GM19467 (cell line): ENCODE results near the gene FAM171A2.
"Not testable (repeated sequence)": the region's sequence is repeated elsewhere in the genome, so short reads cannot be mapped to it uniquely, and the experiment has no call there.

Experiments
- ATAC-seq: cut with Tn5 transposase; IDR thresholded peaks from one replicate; pipeline ENCODE4 v1.9.1; 2021; ENCODE audit warnings: mild to moderate bottlenecking, moderate library complexity; ENCODE audit not compliant: unreplicated experiment

Gene FAM171A2

DNA sequence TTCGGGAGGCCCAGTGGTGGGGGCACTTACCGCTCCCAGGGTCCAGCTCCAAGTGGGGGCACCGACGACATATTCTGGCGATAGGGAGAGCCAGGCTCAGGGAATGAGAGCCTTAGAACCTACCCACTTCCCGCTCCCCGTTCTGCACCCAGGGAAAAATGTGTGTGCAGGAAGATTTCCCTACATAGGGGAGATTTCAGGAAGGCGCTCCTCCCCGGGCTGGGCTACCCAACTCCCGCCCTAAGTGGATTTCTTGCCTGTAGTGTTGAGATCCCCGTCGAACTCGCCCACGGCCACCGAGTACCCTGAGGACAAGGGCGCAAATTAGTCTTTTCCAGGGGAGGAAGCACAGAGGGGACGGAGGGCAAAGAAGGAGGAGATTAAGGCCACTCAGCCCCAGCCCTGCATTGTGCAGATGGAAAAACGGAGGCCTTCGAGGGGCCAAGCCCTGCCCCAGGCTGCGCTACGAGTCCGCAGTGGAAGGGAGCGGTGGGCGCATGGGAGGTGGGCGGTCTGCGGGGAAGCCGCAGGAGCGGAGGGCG lies 20.7 kb upstream of the FAM171A2 start:
- ATAC-seq: no peak

DNA sequence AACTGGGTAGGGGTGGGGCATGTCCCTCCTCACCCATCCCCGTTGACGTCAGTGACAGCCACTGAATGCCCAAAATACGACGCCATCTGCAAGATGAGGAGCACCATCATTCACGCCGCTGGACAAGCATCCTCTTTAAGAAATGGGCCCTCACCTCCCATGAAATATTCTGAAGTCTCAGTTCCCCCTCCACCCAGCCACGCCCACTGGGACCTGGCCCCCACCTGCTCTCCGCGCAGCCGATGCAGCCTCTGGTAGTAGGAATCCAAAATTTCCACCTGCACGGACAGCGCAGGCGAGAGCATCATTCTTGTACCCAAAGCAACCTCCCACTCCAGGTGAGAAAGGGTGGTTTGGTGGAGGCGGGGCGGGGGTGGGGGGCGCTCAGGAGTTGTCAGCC lies 20.2 kb upstream of the FAM171A2 start:
- no peak for ATAC-seq

DNA sequence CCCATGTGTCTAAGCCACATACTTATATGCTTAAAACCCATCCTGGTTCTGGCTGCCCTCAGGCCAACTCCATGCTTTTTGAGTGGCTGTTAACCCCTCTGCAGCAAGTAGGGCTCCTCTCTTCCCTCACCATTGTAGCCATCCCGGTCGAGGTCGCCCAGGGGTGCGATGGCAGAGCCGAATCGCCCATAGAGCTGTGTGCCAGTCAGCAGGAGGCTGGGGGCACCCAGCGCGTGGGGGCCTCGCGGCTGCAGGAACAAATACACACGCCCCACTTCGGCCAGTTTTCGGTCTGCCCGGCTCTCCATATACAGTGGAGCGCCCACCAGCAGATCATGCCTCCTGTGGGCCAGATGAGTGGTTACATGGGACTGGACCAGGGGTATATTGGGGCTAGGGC lies 19.7 kb upstream of the FAM171A2 start:
- no peak for ATAC-seq

DNA sequence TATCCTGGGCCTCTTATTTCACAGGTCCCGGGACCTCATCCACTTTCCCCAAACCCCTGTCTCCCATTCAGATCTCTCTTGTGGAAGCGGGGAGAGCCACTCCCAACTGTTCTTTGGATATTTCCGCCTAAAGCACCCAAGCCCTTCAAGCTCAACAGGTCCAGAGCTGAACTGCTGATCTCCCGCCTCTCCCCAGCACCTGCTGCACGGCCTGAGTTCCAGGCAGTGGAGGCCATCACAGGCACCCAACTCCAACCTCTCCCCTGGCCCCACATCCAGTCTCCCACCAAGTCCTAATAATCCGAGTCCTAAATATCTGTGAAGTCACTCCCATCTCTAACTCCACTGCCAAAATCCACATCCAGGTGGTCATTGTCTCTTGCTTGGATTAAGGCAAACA lies 19.3 kb upstream of the FAM171A2 start:
- no peak for ATAC-seq

DNA sequence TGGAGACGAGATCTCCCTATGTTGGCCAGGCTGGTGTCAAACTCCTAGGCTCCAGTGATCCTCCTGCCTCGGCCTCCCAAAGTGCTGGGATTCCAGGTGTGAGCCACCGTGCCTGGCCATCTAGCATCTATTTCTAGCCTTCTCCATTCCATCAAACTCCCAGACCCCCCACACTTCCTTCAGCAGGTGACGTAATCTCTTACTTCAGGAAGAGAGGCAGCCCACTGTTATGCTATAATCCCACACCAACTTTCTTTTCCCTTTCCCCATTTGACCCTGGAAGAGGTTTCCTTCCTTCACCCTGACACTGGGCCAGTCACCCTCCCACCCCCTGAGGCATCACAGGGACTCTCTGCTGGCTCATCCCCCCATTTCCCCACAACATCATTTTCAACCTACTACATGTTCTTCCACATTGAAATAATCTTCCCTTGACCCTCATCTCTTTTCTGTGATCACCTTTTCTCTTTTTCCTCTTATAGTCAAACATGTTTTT lies 18.2 kb upstream of the FAM171A2 start:
- ATAC-seq: no peak

DNA sequence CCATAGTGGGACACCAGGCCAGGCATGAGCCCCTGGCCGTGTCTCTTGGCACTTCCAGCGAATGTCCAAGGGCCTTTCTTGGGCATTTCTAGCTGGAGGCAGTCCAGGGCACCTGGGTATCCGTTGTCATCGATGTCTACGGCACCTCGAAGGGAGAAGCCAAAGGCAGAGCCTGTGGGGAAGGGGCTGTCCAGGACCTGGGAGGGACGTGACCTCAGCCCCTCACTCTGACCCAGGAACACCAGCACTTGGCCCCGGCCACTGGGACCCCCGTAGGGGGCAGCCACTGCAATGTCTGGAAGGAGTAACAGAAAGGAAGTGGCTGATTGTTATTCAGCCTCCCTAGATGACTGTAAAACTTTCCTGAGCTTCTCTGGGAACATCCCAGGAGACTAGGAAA lies 17.1 kb upstream of the FAM171A2 start:
- ATAC-seq: no peak

DNA sequence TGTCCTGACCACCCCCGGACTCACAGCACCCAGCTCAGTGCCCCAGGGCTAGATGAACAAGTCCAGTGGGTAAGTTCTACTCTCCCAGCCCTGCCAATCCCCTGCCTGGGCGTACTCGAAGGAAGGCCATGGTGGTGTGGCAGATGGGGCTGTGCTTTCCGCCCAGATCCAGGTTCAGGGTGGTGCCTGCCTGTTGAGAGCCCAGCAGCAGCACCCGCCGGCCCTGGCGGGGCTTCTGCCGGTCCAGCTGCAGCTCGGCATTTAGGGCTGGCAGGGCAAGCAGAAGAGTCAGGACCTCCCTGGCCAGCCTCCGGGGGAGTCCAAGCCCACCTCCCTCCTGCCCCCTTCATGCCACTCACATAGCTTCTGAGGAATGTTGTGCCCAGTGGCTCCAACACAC lies 16.2 kb upstream of the FAM171A2 start:
- no peak for ATAC-seq

DNA sequence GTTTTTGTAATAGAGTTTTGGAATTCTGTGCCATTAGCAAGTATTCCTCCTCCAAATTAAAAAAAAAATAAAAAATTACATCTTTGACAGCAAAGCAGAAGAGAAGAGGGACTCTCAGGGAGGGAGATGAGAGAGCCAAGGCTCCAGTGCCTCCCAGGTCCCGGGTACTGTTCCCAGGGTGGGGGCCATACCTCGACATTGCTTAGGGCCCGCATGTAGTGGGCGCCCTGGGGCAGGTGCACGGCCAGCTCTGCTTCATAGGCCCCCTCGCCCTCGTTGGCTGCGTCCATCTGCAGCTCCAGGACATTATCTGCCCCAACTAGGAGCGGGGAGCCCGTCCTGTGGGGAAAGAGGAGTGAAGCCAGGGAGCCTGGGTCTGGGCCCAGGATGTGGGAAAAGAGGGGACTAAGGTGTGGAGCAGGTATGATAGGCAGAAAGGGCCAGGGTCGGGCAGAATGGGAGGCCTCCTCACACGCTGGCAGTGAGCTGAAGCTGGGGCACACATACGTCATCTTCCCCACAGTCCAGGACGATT lies 14.6 kb upstream of the FAM171A2 start:
- no peak for ATAC-seq

DNA sequence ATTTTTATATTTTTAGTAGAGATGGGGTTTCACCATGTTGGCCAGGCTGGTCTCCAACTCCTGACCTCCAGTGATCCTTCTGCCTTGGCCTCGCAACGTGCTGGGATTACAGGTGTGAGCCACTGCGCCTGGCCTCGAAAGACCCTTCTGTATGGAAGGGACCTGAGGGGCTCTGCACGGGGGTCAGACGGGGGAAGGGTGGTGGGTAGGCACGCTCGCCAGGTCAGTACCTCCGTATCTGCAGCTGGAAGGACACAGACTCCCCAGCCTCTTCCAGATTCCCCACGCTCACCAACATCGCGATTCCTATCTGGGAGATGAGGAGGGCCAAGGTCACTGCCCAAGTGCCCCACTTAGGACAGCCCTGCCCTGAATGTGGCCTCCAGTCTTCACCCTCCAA lies 13.1 kb upstream of the FAM171A2 start:
- ATAC-seq: no peak

DNA sequence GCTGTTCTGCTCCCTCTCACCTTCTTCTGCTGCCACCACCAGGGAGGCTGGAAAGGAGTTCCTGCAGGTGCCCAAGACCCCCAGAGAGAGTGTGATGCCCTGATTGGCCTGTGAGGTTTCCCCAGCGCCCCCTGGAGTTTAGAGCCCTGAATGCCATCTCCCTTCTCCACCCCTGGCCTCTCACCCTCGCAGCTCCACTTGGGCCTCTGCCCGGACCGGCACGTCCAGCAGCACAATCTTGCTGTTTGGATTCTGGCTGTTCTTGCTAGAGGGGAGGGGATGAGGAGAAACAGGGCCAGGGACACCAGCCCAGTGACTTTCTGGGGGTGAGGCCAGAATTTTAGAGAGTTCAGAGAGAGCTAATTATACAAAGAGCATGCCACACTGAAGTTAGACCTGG lies 12.5 kb upstream of the FAM171A2 start:
- no peak for ATAC-seq

DNA sequence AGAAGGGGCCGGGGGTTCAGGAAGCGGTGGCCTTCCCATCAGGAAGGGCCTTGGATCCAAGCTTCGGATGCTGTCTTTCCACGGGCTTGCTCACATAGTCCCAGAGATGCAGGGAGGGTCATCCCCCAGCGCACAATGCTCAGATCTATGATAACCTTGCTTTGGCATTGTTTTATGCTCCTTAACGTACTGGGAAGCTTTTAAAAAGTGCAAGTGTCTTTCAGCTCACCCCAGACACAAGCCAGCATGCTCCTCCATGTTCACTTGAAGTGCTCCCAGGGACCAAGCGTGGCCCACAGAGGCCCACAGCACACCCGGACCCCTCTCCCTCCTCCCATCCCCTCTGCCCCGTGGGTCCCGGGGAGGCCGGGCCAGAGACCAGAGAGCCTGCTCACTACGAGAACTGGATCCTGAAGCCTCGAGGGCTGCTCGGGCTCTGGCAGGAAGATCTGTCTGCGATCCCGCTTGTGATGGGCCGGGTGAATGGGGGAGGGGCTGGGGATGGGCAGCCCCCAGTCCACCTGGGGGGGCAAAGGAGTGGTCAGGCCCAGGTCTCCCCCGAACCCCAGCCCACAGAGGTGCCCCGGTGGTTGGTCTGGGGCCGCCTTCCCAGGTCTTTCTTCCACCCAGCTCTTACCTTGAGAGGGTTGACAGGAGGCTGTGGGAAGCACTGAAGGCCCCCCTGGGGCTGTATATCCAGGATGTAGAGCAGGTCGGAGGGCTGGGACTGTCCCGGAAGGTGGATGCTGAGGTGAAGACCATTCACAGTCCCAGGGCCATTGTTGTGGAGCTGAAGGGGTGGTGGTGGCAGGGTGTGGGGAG lies 11.8 kb upstream of the FAM171A2 start:
- ATAC-seq: no peak

DNA sequence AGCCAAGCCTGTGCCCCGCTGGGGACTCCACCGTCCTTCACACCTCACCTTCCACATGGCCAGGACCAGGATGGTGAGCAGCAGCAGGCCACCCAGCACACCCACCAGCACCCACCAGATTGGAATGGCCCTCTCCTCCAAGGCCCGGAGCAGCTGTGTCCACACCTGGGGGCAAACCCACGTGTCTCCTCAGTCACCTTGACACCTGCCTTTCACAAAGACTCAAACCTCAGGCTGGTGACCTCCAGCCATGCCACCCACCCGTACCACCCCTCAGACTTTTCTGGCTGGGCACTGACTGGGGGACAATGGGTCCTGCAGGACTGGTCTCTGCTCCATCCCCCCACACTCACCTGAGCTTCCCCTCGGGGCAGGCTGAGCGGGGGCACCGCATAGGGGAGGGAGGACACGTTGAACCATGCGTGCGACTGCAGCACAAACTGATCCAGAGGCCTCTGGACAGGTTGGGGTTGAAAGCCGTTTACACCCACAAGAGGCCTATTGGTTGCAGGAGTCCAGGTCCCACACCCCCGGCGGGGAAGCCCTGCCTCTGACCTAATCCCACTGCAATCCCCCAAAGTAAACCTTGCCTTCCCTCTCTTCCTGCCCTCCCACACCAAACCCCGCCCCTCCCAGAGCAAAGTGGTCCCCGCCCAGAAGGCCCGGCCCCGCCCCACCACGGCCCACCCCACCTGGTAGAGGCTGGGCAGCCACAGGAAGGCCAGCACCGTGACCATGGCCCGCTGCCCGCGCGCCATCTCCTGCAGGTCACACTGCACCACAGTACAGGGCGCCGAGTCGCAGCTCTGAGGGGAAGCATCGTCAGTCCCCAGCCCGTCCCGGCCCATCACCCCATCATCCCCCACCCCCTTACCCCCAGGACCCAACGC lies 10.9 kb upstream of the FAM171A2 start:
- no peak for ATAC-seq

DNA sequence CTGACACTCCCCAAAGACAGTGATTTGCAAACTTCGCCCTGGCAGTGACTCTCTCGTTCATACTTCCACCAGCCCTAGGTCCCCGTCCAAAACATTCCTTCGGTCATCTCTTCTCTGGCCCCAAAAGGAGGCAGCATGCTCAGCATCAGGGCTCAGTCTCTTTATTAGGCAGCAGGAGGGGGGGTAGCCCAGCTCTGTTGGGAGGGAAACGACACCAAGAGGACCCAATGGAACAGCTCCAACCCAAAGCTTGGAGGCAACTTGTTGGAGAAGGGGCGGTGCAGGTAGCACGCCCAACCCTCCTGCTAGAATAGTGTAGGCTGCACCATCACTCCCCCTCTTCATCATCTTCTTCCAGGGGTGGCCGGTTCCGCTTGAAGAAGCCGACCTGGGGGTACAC lies 8.4 kb upstream of the FAM171A2 start:
- no peak for ATAC-seq

DNA sequence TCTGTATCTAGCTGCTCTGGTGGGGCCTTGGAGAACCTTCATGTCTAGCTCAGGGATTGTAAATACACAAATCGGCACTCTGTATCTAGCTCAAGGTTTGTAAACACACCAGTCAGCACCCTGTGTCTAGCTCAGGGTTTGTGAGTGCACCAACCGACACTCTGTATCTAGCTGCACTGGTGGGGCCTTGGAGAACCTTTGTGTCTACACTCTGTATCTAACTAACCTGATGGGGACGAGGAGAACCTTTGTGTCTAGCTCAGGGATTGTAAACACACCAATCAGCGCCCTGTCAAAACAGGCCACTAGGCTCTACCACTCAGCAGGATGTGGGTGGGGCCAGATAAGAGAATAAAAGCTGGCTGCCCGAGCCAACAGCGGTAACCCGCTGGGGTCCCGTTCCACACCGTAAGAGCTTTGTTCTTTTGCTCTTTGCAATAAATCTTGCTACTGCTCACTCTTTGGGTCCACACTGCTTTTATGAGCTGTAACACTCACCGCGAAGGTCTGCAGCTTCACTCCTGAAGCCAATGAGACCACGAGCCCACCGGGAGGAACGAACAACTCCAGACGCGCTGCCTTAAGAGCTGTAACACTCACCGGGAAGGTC lies 5.9 kb upstream of the FAM171A2 start:
- not testable (repeated sequence) for ATAC-seq

DNA sequence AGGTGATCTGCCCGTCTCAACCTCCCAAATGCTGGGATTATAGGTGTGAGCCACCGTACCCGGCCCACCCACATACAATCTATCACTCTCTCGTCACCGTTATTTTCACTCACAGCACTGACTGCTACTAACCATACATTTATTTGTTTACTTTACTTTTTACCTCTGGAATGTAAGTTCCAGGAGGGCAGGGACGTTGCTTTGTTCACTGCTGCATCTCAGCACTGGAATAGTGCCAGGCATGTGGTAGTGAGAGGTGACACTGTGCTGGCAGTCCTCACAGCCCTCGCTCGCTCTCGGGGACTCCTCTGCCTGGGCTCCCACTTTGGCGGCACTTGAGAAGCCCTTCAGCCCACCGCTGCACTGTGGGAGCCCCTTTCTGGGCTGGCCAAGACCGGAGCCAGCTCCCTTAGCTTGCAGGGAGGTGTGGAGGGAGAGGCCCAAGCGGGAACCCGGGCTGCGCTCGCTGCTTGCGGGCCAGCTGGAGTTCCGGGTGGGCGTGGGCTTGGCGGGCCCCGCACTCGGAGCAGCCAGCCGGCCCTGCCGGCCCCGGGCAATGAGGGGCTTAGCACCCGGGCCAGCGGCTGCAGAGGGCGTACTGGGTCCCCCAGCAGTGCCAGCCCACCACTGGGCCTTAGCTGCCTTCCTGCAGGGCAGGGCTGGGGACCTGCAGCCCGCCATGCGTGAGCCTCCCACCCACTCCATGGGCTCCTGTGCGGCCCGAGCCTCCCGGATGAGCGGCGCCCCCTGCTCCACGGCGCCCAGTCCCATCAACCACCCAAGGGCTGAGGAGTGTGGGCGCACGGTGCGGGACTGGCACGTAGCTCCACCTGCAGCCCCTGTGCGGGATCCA lies 5.0 kb upstream of the FAM171A2 start:
- ATAC-seq: not testable (repeated sequence)

DNA sequence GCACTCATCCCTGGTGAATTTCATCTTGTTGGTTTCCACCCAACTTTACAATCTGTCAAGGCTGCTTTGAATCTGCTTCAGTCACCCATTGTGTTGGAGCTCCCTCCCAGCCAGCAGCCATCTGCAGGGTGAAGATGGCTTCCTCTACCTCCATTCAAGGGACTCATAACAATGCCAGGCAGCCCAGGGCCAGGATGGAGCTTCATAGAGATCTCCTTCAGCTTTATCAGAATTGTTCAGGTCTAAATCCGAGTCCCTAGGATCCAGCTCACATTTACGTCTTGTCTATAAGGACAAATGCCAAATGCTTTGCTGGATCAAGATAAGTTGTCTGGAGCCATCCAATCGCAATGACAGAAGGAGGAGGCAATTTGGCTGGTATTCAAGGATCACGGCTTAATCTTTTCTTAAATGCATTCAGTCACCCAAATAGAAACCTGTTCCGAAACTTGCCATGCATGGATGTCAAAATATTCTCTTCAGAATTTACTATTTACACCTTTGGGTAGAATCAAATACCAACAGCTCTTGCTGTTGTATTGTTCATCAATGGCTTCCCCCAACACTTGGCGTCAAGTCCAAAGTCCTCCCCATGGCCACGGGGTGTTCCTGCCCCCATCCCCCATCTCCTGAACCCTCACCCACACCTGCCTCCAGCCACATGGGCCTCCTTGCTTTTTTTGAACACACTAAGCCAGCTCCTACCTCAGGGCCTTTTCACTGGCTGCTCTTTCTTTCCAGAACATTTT lies 3.8 kb upstream of the FAM171A2 start:
- no peak for ATAC-seq

DNA sequence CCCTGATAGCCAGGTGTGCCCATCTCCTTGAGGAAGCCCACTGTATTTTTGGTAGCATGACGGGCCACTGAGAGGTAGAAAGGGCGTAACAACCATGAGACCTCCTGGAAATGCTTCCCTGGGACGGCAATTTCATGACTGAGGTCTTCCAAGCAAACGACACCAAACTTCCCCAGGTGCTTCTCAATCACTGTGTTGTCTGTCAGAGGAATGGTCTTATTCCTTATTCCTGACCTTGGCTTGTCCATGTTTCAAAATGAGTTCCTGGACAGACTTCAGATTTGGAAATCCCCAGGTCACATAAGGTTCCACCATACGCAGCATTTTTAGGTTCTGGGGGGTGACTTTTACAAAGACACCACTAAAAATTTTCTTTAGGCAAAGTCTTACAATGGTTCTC lies 1.4 kb upstream of the FAM171A2 start:
- not testable (repeated sequence) for ATAC-seq

DNA sequence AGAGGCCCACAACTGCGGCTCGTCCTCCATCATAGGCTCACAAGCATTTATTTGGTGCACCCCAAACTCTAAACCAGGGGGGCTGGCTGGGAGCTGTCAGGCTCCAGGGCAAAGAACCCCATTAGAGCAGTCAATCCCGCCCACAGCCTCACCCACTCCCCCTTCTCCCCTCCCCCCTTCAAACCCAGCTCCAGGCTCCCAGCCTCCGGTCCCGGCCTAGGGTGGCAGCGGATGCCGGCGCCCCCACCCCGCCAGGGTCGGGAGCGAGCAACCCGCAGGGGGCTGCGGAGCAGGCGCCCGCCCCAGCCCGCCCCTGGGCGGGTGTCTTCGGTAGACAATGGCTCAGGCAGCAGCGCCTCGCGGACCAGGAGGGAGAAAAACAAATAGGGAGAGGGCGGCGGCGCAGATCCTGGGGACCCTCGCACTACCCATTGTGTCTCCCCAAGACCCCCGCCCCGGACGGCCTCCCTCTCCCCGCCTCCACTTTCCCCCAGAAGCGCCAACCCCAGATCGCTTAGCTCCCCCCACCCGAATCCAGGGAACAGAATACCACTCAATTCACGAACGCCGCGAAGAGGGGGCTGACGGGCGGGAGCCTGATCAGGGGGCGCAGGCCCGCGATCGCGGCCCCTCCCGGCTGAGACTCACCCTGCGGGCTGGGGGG lies 572 bp downstream of the FAM171A2 start:
- no peak for ATAC-seq

DNA sequence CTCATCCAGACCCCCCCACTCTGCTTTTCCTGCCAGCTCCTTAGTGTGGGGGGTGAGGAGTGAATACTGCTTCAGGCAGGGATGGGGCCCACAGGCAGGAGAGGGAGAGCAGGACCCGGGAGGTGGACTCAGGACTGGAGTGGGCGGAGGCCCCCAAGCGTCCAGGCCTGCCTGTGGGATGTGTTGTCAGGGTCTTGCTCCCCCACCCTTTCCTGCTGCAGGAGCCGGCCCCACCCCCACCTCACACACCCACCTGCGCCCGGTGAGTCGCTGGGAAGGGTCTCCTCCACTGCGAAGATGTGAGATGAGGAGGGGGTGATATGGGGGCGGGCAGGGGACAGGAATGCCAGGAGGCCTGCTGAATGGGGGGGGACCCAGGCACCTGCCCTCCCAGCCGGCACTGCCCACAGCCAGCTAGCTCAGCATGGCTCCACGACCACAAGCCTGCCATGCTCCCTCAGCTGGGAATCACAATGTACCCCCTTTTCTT lies 1.1 kb downstream of the FAM171A2 start:
- ATAC-seq: no peak
